K562 (cell line): ENCODE measurements around the gene RNF222. TPM values are rescaled to one million over a fixed set of nuclear protein-coding genes. Genes with fewer than 3 reads are reported as not detected.

Source experiments
- CCAR2 ChIP-seq: fragments of 200-400 bp; formaldehyde crosslinking; IDR thresholded peaks from 2 replicates; pipeline ENCODE4 v1.6.1; 2017; ENCODE audit warnings: mild to moderate bottlenecking, low read depth, low read length
- DNMT1 ChIP-seq: fragments of 450-650 bp; IDR thresholded peaks from 2 replicates; pipeline ENCODE4 v1.6.1; 2016; ENCODE audit warnings: antibody characterized with exemption, mild to moderate bottlenecking
- ETS2 ChIP-seq: IDR thresholded peaks from 2 replicates; pipeline ENCODE4 v1.6.1; 2016; ENCODE audit warnings: borderline replicate concordance, missing genetic modification characterization, mild to moderate bottlenecking, moderate library complexity, missing compliant biosample characterization; ENCODE audit not compliant: poor library complexity, severe bottlenecking
- KDM4B ChIP-seq, 2 experiments: fragments of 450-650 bp in 1 of 2; sonication (generic) in 1 of 2; IDR thresholded peaks; 2 replicates each; pipeline ENCODE4 v1.6.1; 2016 to 2017; ENCODE audit warnings: borderline replicate concordance in 2 of 2, antibody characterized with exemption in 1 of 2, low read depth in 1 of 2, mild to moderate bottlenecking in 1 of 2
- LEF1 ChIP-seq: fragments of 450-650 bp; IDR thresholded peaks from 2 replicates; pipeline ENCODE4 v1.6.1; 2016; ENCODE audit warnings: mild to moderate bottlenecking
- MECOM ChIP-seq: fragments of 250-450 bp; sonication (Bioruptor Pico); IDR thresholded peaks from 2 replicates; pipeline ENCODE4 v1.8.0; 2022; ENCODE audit warnings: inconsistent platforms
- MTA1 ChIP-seq: fragments of 450-650 bp; IDR thresholded peaks from 2 replicates; pipeline ENCODE4 v1.6.1; 2017; ENCODE audit warnings: borderline replicate concordance
- MTA2 ChIP-seq: fragments of 450-650 bp; IDR thresholded peaks from 2 replicates; pipeline ENCODE4 v1.6.1; 2016; ENCODE audit warnings: low read depth
- TEAD4 ChIP-seq, 2 experiments: sonication (generic) in 1 of 2; formaldehyde crosslinking in 1 of 2; IDR thresholded peaks; 2 replicates each; pipeline versions ENCODE4 v1.6.1 to v1.8.0; 2012 to 2022; ENCODE audit warnings: borderline replicate concordance in 1 of 2, inconsistent platforms in 1 of 2, low read length in 1 of 2, mild to moderate bottlenecking in 1 of 2, missing genetic modification reagents in 1 of 2
- TGIF2 ChIP-seq: sonication (generic); formaldehyde crosslinking; IDR thresholded peaks from 2 replicates; pipeline ENCODE4 v1.8.1; 2022; ENCODE audit warnings: mild to moderate bottlenecking, missing genetic modification reagents, moderate library complexity
- THAP12 ChIP-seq: fragments of 250-450 bp; sonication (Bioruptor Pico); IDR thresholded peaks from 2 replicates; pipeline ENCODE4 v1.9.0; 2021; ENCODE audit warnings: mild to moderate bottlenecking, inconsistent platforms
- ZC3H8 ChIP-seq: fragments of 450-650 bp; IDR thresholded peaks from 2 replicates; pipeline ENCODE4 v1.6.1; 2017
- ZFP30 ChIP-seq: fragments of 250-450 bp; sonication (Bioruptor Pico); IDR thresholded peaks from 2 replicates; pipeline ENCODE4 v1.8.0; 2022; ENCODE audit warnings: moderate library complexity, mild to moderate bottlenecking, inconsistent platforms, borderline replicate concordance
- ZNF12 ChIP-seq: sonication (generic); formaldehyde crosslinking; IDR thresholded peaks from 2 replicates; pipeline ENCODE4 v1.4.0; 2020; ENCODE audit warnings: mild to moderate bottlenecking, missing genetic modification reagents
- ZNF197 ChIP-seq: fragments of 200-800 bp; sonication (Bioruptor generic); IDR thresholded peaks from 2 replicates; pipeline ENCODE4 v1.6.1; 2016; ENCODE audit warnings: low read depth, missing genetic modification characterization, missing compliant biosample characterization
- ZNF76 ChIP-seq: fragments of 250-450 bp; sonication (Bioruptor Pico); IDR thresholded peaks from 2 replicates; pipeline ENCODE4 v1.4.0; 2020; ENCODE audit warnings: mild to moderate bottlenecking, moderate library complexity, borderline replicate concordance
- polyA plus RNA-seq, 8 experiments: library from polyadenylated mRNA; depleted of rRNA in 4 of 8; stranded (reverse) in 5 of 8; unstranded in 3 of 8; fragments of >200 nt; fragmentation: Nextera tagmentation in 2 of 8; fragmentation: Illumina TruSeq in 1 of 8; extraction: Ambion mirVana in 2 of 8; extraction: Trizol in 1 of 8; gene quantifications; 2 replicates each; pipeline versions ENCODE4 v1.2.1 to v1.2.3, GENCODE V29; 2011 to 2014; ENCODE audit warnings: inconsistent platforms in 1 of 8, missing spikeins in 1 of 8
- total RNA-seq, 7 experiments: library from RNA; depleted of rRNA in 6 of 7; stranded (reverse); fragments of >200 nt in 6 of 7; fragmentation: Illumina TruSeq in 2 of 7; extraction: Trizol in 2 of 7; gene quantifications; 2 replicates each; pipeline versions ENCODE4 v1.2.1 to v1.2.3, GENCODE V29; 2011 to 2021; ENCODE audit warnings: low replicate concordance in 1 of 7
- TF ChIP-seq, protein P1 (sequence below): fragments of 450-650 bp; IDR thresholded peaks from one replicate; pipeline ENCODE4 v1.6.1; 2018; ENCODE audit warnings: mild to moderate bottlenecking, moderate library complexity; ENCODE audit not compliant: partially characterized antibody
- TF ChIP-seq, protein P2 (sequence below): fragments of 450-650 bp; formaldehyde crosslinking; IDR thresholded peaks from 2 replicates; pipeline ENCODE4 v1.4.0; 2020; ENCODE audit warnings: mild to moderate bottlenecking, moderate library complexity
- TF ChIP-seq, protein P3 (sequence below), 2 experiments: fragments of 150-350 bp in 1 of 2; IDR thresholded peaks; 2 replicates each; pipeline ENCODE4 v1.6.1; 2012 to 2016; ENCODE audit warnings: low read depth in 2 of 2, low read length in 2 of 2, mild to moderate bottlenecking in 1 of 2, moderate library complexity in 1 of 2

Gene RNF222
- total and polyA plus RNA-seq, 9 of the 15 experiments (the other 6 are each of a cell fraction or from before 2014, with no cell fraction given) = not detected

DNA sequence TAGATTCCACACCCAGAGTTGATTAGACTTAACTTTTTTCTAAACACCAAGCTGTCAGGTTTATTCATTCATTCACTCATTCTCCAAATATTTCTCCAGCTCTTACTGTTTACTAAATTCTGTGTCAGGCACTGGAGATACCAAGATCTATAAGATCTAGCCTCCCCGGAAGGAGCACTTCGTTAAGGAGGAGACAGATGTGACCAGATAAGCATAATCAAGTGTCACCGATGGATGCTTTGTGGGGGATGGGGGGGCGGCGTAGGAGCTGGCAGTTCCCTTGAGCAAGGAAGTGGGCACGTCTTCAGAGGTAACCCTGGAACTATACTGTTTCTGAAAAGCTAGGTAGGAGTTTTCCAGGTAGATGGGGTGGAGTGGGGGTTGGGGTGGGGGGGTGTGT lies 10.8 kb downstream of the RNF222 start (continued):
- TF ChIP-seq ZNF197 (CRISPR knock-in tag) = no peak
- TF ChIP-seq LEF1 = peak; percentile 53; the same call in 1 of the 2 replicates
- TF ChIP-seq DNMT1 = no peak
- peak; percentile 16; the same call in 1 of the 2 replicates for TF ChIP-seq MECOM (CRISPR knock-in tag)
- TF ChIP-seq, protein P1, sequence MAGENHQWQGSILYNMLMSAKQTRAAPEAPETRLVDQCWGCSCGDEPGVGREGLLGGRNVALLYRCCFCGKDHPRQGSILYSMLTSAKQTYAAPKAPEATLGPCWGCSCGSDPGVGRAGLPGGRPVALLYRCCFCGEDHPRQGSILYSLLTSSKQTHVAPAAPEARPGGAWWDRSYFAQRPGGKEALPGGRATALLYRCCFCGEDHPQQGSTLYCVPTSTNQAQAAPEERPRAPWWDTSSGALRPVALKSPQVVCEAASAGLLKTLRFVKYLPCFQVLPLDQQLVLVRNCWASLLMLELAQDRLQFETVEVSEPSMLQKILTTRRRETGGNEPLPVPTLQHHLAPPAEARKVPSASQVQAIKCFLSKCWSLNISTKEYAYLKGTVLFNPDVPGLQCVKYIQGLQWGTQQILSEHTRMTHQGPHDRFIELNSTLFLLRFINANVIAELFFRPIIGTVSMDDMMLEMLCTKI = no peak
- TF ChIP-seq CCAR2 = no peak
- no peak for TF ChIP-seq ZNF76 (CRISPR knock-in tag)
- peak; percentile 73 for TF ChIP-seq TEAD4 (IDR thresholded peaks at IDR 0.05; ENCODE audit: low read length)
- no peak for TF ChIP-seq TEAD4 (CRISPR knock-in tag; IDR thresholded peaks at IDR 0.05; ENCODE audit: borderline replicate concordance)
- TF ChIP-seq KDM4B (IDR thresholded peaks at IDR 0.05; ENCODE audit: borderline replicate concordance in 2 of 2, low read depth in 1 of 2) = no peak
- TF ChIP-seq, protein P2, sequence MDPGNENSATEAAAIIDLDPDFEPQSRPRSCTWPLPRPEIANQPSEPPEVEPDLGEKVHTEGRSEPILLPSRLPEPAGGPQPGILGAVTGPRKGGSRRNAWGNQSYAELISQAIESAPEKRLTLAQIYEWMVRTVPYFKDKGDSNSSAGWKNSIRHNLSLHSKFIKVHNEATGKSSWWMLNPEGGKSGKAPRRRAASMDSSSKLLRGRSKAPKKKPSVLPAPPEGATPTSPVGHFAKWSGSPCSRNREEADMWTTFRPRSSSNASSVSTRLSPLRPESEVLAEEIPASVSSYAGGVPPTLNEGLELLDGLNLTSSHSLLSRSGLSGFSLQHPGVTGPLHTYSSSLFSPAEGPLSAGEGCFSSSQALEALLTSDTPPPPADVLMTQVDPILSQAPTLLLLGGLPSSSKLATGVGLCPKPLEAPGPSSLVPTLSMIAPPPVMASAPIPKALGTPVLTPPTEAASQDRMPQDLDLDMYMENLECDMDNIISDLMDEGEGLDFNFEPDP (CRISPR knock-in tag) = no peak
- no peak for TF ChIP-seq TGIF2 (CRISPR knock-in tag)
- TF ChIP-seq ZC3H8 = no peak
- TF ChIP-seq ZNF12 = no peak
- TF ChIP-seq MTA2 = peak; percentile 28; the same call in 1 of the 2 replicates
- no peak for TF ChIP-seq ETS2 (tag)
- no peak for TF ChIP-seq THAP12
- 0 out of 2 replicates have a peak, but pooled peaks have one; percentile 33 for TF ChIP-seq MTA1
- TF ChIP-seq, protein P3, sequence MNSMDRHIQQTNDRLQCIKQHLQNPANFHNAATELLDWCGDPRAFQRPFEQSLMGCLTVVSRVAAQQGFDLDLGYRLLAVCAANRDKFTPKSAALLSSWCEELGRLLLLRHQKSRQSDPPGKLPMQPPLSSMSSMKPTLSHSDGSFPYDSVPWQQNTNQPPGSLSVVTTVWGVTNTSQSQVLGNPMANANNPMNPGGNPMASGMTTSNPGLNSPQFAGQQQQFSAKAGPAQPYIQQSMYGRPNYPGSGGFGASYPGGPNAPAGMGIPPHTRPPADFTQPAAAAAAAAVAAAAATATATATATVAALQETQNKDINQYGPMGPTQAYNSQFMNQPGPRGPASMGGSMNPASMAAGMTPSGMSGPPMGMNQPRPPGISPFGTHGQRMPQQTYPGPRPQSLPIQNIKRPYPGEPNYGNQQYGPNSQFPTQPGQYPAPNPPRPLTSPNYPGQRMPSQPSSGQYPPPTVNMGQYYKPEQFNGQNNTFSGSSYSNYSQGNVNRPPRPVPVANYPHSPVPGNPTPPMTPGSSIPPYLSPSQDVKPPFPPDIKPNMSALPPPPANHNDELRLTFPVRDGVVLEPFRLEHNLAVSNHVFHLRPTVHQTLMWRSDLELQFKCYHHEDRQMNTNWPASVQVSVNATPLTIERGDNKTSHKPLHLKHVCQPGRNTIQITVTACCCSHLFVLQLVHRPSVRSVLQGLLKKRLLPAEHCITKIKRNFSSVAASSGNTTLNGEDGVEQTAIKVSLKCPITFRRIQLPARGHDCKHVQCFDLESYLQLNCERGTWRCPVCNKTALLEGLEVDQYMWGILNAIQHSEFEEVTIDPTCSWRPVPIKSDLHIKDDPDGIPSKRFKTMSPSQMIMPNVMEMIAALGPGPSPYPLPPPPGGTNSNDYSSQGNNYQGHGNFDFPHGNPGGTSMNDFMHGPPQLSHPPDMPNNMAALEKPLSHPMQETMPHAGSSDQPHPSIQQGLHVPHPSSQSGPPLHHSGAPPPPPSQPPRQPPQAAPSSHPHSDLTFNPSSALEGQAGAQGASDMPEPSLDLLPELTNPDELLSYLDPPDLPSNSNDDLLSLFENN (IDR thresholded peaks at IDR 0.05; ENCODE audit: low read depth in 2 of 2, low read length in 2 of 2) = no peak
- TF ChIP-seq ZFP30 (CRISPR knock-in tag) = no peak
